ENCODE results near the gene DQX1. TPM values are rescaled to one million over a fixed set of nuclear protein-coding genes. Genes with fewer than 3 reads are reported as not detected.

Gene DQX1
- total and polyA plus RNA-seq, 2 of the 4 experiments (the other 2 are of a cell fraction) = 0.07 TPM; not detected in 1

- TF ChIP-seq ELK1 (IDR thresholded peaks at IDR 0.05; ENCODE audit: borderline replicate concordance, low read depth, low read length) (no peak), CEBPB (IDR thresholded peaks at IDR 0.05; ENCODE audit: low read depth, low read length) (no peak)
These were observed 43.0 kb downstream of the DQX1 start, which contains the start of the genes CCDC142 and TTC31 (continued) for GRCh38 chr2:74482801-74483674.

All from IMR-90 (cell line).